Mucosa of descending colon (tissue), 3 donors: ENCODE results near the gene PPP1CC. TPM values are rescaled to one million over a fixed set of nuclear protein-coding genes. Genes with fewer than 3 reads are reported as not detected.

Source experiments
- ATAC-seq: fragments of 200-7000 bp; cut with Tn5 transposase; one replicate; pipeline ENCODE4 v1.9.1; 2020; ENCODE audit warnings: mild to moderate bottlenecking, moderate library complexity
- DNase-seq, 3 donors: peaks; one replicate each; pipeline ENCODE4 v3.0.0-alpha.2; 2020
- H3K36me3 ChIP-seq: fragments of 200-600 bp; one replicate; pipeline ENCODE4 v1.8.0; 2021; ENCODE audit warnings: low read depth, mild to moderate bottlenecking
- H3K4me1 ChIP-seq: fragments of 200-600 bp; one replicate; pipeline ENCODE4 v1.8.0; 2021; ENCODE audit warnings: low read depth, mild to moderate bottlenecking
- H3K4me3 ChIP-seq: fragments of 200-600 bp; one replicate; pipeline ENCODE4 v1.8.0; 2021; ENCODE audit warnings: mild to moderate bottlenecking
- H3K9me3 ChIP-seq: fragments of 200-600 bp; one replicate; pipeline ENCODE4 v1.8.0; 2021; ENCODE audit warnings: mild to moderate bottlenecking
- CTCF ChIP-seq: fragments of 200-600 bp; IDR thresholded peaks from one replicate; pipeline ENCODE4 v1.8.0; 2022; ENCODE audit warnings: antibody characterized with exemption, mild to moderate bottlenecking
- intact Hi-C, 2 donors: fragments of 100-400 bp; cut with DNase I in 1 of 2; cut with micrococcal nuclease in 1 of 2; formaldehyde crosslinking; loops; one replicate each; pipeline versions ENCODE4 v1.11.0 to v1.11.1; 2022; cut with DNase I, micrococcal nuclease
- total RNA-seq, 3 donors: library from RNA; stranded (reverse); fragmentation: NEBNext Ultra II Directional in 2 of 3; extraction: Animal tissue kit (Norgen Biotek cat#: 25700) in 2 of 3; gene quantifications; one replicate each; pipeline versions ENCODE4 v1.2.1 to v1.2.4, GENCODE V29; 2021 to 2023
- donor health status: DM: no; HTN: no; CAD: no; lungs with moderate emphysema.
- donor health status: DM: no; HTN: no; CAD: no.
- donor health status: DM: no; HTN: yes; CAD: no.

PPP1CC gene
- total RNA-seq, 3 donors from 2014 or later = 145 to 171 (median 161) TPM

DNA sequence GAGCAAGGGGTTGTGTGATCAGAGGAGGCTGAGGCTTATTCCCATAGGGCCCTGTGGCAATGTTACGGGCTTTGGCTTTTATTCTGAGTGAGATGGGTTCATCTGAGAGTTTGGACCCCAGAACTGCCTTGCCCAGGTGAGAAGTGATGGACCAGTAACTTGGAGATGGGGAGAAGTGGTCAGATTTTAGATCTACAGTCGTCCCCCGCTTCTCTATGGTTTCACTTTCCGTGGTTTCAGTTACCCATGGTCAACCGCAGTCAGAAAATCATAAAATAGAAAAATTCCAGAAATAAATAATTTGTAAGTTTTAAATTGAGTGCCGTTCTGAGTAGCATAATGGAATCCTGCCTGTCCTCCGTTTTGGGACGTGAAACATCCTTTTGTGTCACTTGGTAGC lies 40.2 kb upstream of the PPP1CC start:
- no peaks in the 10 kb centered on the region for H3K36me3 ChIP-seq
- no peaks in the 10 kb centered on the region for H3K9me3 ChIP-seq
- intact Hi-C loops = no loop called here
- DNase-seq = no peak
- no peak for TF ChIP-seq CTCF
- H3K4me3 ChIP-seq = no peak overlapping the region
- ATAC-seq = no peak
- no peaks in the 10 kb centered on the region for H3K4me1 ChIP-seq

DNA sequence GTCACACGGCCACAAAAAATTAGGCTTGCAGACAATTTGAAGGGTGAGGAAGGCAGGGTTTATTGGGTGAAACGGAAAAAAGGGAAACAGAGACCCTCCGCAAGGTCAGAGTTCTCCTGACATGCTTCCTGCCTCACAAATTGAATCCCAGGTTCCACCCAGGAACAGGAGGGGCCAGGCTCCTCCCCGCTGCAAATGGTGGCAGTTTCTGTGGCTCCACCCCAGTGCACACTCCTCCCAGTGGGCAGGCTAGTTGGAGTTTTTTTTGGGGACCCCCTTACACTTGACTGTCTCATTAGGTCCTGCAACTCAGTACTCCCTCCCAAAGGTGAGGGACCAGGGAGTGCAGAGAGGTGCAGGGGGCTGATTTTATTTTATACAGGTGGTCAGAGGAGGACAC lies 39.4 kb upstream of the PPP1CC start:
- intact Hi-C loops = no loop called here
- Histone ChIP-seq H3K36me3 (no peaks in the 10 kb centered on the region), H3K4me1 (no peaks in the 10 kb centered on the region), H3K9me3 (no peaks in the 10 kb centered on the region), H3K4me3 (no peak overlapping the region)
- no peak for ATAC-seq
- DNase-seq = no peak
- no peak for TF ChIP-seq CTCF

DNA sequence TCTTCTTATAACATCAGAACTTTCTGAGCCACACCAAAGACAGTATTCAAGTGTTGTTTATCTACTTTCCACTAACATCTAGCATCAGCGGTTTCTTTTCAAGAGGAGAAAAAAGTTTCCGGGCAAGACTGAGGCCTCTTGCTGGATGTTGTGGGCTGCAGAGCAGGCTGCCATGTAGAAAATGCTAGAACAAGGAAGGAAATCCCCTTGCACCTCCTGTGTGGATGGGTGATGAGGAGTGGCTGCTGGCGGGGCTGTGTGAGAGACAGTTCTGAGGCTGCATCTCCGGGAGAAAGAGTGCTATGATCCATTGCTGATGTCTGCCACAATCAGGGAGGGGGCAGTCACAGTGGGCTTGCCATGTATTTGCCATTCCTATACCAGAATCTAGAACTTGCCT lies 37.8 kb upstream of the PPP1CC start:
- intact Hi-C loops = no loop called here
- H3K9me3 ChIP-seq = no peaks in the 10 kb centered on the region
- no peaks in the 10 kb centered on the region for H3K36me3 ChIP-seq
- TF ChIP-seq CTCF = no peak
- no peak for DNase-seq
- H3K4me3 ChIP-seq = no peak overlapping the region
- no peaks in the 10 kb centered on the region for H3K4me1 ChIP-seq
- peak; percentile 23 for ATAC-seq

DNA sequence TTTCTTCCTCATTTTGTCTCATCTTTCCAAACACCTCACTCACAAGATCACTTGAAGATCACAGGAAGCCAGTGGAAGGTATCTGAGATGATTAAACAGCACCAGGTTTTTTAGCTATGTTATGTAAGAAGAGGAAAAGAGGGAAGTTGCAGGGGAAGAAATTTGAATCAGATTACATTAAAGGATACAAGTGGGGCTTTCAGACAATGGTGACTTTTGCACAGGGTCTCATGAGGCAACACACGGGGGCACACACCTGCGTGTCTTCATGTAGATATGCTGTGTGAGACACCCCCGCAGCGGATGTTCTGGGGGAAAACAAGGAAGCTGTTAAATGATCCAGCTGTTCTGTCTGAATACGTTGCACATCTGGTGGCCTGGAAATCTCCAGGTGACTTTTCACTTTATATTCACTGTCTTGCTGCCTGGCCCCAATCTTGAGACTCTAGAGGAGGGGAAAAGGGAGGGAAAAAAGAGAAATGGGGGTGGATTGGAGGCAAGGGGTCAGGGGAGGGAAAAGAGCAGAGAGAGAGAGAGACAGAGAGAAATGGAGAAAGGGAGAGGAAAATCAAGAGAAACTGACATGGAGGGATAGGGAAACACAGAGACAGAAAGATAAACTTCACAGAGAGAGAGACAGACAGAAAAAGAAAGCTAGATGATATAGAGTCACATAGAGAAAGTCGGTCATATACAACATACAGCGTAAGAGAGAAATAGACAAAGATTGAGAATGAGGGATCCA lies 36.3 kb upstream of the PPP1CC start:
- ATAC-seq (no peak), DNase-seq (no peak)
- no peak overlapping the region for H3K4me3 ChIP-seq
- no peak for TF ChIP-seq CTCF
- no peaks in the 10 kb centered on the region for H3K4me1 ChIP-seq
- H3K36me3 ChIP-seq = no peaks in the 10 kb centered on the region
- H3K9me3 ChIP-seq = no peaks in the 10 kb centered on the region
- intact Hi-C loops = no loop called here

- no peak for TF ChIP-seq CTCF
- Histone ChIP-seq H3K4me3 (no peak overlapping the region), H3K36me3 (no peaks in the 10 kb centered on the region), H3K4me1 (no peaks in the 10 kb centered on the region), H3K9me3 (no peaks in the 10 kb centered on the region)
- intact Hi-C loops = no loop called here
- peak; percentile 44 for ATAC-seq
- no peak for DNase-seq
These were observed 33.7 kb upstream of the PPP1CC start for GRCh38 chr12:110776410-110776809.

GRCh38 chr12:110775997-110776396 lies 33.3 kb upstream of the PPP1CC start:
- TF ChIP-seq CTCF = no peak
- Histone ChIP-seq H3K4me1 (no peaks in the 10 kb centered on the region), H3K9me3 (no peaks in the 10 kb centered on the region), H3K36me3 (no peaks in the 10 kb centered on the region), H3K4me3 (no peak overlapping the region)
- DNase-seq (no peak), ATAC-seq (no peak)
- intact Hi-C loops = no loop called here
